ENCODE results near the gene COX6A2.

DNA sequence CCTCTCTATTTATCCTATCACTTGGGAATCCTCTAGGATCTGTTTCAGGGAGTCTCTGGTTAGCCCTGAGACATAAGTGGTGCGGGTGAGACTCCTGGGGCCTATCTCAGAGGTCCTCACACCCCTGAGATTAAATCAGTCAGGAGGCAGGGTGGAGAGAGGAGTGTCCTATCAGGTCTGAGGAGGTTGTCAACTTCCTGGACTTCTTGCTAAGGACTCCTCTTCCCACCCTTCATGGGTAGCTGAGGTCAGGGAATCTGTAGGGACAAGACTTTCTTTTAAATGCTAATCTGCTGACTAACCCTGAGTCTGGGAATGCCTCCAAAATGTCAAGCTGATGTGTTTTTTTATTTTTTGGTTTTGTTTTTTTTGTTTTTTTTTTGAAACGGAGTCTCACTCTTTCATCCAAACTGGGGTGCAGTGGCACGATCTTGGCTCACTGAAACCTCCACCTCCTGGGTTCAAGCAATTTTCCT is 24.5 kb upstream of the COX6A2 start:
- TF ChIP-seq, protein P1, sequence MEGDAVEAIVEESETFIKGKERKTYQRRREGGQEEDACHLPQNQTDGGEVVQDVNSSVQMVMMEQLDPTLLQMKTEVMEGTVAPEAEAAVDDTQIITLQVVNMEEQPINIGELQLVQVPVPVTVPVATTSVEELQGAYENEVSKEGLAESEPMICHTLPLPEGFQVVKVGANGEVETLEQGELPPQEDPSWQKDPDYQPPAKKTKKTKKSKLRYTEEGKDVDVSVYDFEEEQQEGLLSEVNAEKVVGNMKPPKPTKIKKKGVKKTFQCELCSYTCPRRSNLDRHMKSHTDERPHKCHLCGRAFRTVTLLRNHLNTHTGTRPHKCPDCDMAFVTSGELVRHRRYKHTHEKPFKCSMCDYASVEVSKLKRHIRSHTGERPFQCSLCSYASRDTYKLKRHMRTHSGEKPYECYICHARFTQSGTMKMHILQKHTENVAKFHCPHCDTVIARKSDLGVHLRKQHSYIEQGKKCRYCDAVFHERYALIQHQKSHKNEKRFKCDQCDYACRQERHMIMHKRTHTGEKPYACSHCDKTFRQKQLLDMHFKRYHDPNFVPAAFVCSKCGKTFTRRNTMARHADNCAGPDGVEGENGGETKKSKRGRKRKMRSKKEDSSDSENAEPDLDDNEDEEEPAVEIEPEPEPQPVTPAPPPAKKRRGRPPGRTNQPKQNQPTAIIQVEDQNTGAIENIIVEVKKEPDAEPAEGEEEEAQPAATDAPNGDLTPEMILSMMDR (IDR thresholded peaks at IDR 0.05) = no peak
- TF ChIP-seq NR3C1 (CRISPR knock-in tag; conservative IDR thresholded peaks at IDR 0.05; ENCODE audit: low read depth) = no peak
- no peak for TF ChIP-seq NR2C2 (CRISPR knock-in tag; IDR thresholded peaks at IDR 0.05)
- no peak for TF ChIP-seq SP1 (CRISPR knock-in tag; conservative IDR thresholded peaks at IDR 0.05)
- no peak for TF ChIP-seq GTF2I (CRISPR knock-in tag; conservative IDR thresholded peaks at IDR 0.05)
- no peak for TF ChIP-seq RELA (CRISPR knock-in tag; IDR thresholded peaks at IDR 0.05; ENCODE audit: borderline replicate concordance)
- TF ChIP-seq KAT7 (CRISPR knock-in tag; IDR thresholded peaks at IDR 0.05; ENCODE audit: borderline replicate concordance) = no peak
- TF ChIP-seq, protein P2, sequence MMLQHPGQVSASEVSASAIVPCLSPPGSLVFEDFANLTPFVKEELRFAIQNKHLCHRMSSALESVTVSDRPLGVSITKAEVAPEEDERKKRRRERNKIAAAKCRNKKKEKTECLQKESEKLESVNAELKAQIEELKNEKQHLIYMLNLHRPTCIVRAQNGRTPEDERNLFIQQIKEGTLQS (CRISPR knock-in tag; conservative IDR thresholded peaks at IDR 0.05) = no peak
- no peak for TF ChIP-seq JUN (CRISPR knock-in tag; IDR thresholded peaks at IDR 0.05)
